Fibroblast of lung (primary cell): ENCODE measurements around the gene JADE2.

Experiments
- EZH2 ChIP-seq: IDR thresholded peaks from 2 replicates; pipeline ENCODE4 v1.5.1; 2012; ENCODE audit warnings: low read length, control low read depth, mild to moderate bottlenecking; ENCODE audit errors: missing control alignments
- TF ChIP-seq, protein P1 (sequence below), 2 donors: IDR thresholded peaks in 1 of 2; conservative IDR thresholded peaks in 1 of 2; 1 replicate in 1 of 2; 2 replicates in 1 of 2; pipeline ENCODE4 v1.5.1; 2011 to 2012; ENCODE audit warnings: low read length in 2 of 2, control low read depth in 1 of 2, inconsistent platforms in 1 of 2, low read depth in 1 of 2, mild to moderate bottlenecking in 1 of 2

DNA sequence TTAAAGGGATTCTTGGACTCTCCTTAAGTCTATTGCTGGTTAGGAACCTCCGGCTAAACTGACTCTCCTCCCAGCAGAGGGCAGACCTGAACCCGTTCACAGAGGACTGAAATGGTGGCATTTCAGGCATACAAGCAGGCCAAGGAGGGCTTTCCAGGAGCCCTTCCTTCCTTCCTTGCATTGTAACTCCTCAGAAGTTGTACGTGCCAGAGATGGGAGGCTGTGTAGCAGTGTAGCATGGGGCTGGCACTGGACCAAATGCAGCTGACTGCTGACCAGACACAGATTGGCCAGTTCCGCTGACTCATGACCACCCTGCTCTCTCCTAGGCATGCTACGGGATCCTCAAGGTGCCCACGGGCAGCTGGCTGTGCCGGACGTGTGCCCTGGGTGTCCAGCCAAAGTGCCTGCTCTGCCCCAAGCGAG lies 36.4 kb downstream of the JADE2 start:
- TF ChIP-seq, protein P1, sequence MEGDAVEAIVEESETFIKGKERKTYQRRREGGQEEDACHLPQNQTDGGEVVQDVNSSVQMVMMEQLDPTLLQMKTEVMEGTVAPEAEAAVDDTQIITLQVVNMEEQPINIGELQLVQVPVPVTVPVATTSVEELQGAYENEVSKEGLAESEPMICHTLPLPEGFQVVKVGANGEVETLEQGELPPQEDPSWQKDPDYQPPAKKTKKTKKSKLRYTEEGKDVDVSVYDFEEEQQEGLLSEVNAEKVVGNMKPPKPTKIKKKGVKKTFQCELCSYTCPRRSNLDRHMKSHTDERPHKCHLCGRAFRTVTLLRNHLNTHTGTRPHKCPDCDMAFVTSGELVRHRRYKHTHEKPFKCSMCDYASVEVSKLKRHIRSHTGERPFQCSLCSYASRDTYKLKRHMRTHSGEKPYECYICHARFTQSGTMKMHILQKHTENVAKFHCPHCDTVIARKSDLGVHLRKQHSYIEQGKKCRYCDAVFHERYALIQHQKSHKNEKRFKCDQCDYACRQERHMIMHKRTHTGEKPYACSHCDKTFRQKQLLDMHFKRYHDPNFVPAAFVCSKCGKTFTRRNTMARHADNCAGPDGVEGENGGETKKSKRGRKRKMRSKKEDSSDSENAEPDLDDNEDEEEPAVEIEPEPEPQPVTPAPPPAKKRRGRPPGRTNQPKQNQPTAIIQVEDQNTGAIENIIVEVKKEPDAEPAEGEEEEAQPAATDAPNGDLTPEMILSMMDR (conservative IDR thresholded peaks at IDR 0.05 in 1 of 2, IDR thresholded peaks at IDR 0.05 in 1 of 2; ENCODE audit: low read depth in 1 of 2, low read length in 2 of 2), result peak; percentile 37 to 53
- TF ChIP-seq EZH2, result no peak
